Measurements from ENCODE around the gene PREP. TPM values are rescaled to one million over a fixed set of nuclear protein-coding genes. Genes with fewer than 3 reads are reported as not detected.

The PREP gene
- total RNA-seq, 1 donor: 17.7 TPM

- H3K4me3 ChIP-seq (ENCODE audit: insufficient read depth, low read length): no peak overlapping the region
- peaks cover 13% of the 10 kb centered on the region for H3K36me3 ChIP-seq (ENCODE audit: insufficient read depth, low read length)
- H3K79me2 ChIP-seq (ENCODE audit: insufficient read depth, low read length): peaks cover 48% of the 10 kb centered on the region
These were observed 4.9 kb downstream of the PREP start for GRCh38 chr6:105397987-105398386.

GRCh38 chr6:105391705-105392104, 11.2 kb downstream of the PREP start:
- Histone ChIP-seq H3K36me3 (ENCODE audit: insufficient read depth, low read length) (peaks cover 13% of the 10 kb centered on the region), H3K79me2 (ENCODE audit: insufficient read depth, low read length) (no peaks in the 10 kb centered on the region), H3K4me3 (ENCODE audit: insufficient read depth, low read length) (no peak overlapping the region), H3K4me1 (ENCODE audit: insufficient read depth, low read length) (no peaks in the 10 kb centered on the region), H3K27ac (ENCODE audit: low read depth, low read length) (no peak overlapping the region), H2AFZ (ENCODE audit: low read length) (no peak overlapping the region), H3K4me2 (ENCODE audit: insufficient read depth, low read length) (no peak overlapping the region), H3K27me3 (ENCODE audit: insufficient read depth, low read length) (no peaks in the 10 kb centered on the region), H4K20me1 (ENCODE audit: insufficient read depth, low read length) (no peaks in the 10 kb centered on the region), H3K9me3 (ENCODE audit: low read depth, low read length) (no peaks in the 10 kb centered on the region)
- no peak for DNase-seq (ENCODE audit: insufficient read length, low spot score, missing footprints)
- TF ChIP-seq CTCF (IDR thresholded peaks at IDR 0.05; ENCODE audit: extremely low read depth, low read depth, low read length): no peak

More at GRCh38 chr6:105397987-105398386, 4.9 kb downstream of the PREP start:
- TF ChIP-seq CTCF (IDR thresholded peaks at IDR 0.05; ENCODE audit: extremely low read depth, low read depth, low read length): no peak
- H3K4me2 ChIP-seq (ENCODE audit: insufficient read depth, low read length): no peak overlapping the region
- H3K4me1 ChIP-seq (ENCODE audit: insufficient read depth, low read length): no peaks in the 10 kb centered on the region
- no peaks in the 10 kb centered on the region for H3K9me3 ChIP-seq (ENCODE audit: low read depth, low read length)
- DNase-seq (ENCODE audit: insufficient read length, low spot score, missing footprints): no peak
- H3K27ac ChIP-seq (ENCODE audit: low read depth, low read length): no peak overlapping the region
- peaks cover 15% of the 10 kb centered on the region for H4K20me1 ChIP-seq (ENCODE audit: insufficient read depth, low read length)
- H3K27me3 ChIP-seq (ENCODE audit: insufficient read depth, low read length): no peaks in the 10 kb centered on the region
- H2AFZ ChIP-seq (ENCODE audit: low read length): no peak overlapping the region

DNA sequence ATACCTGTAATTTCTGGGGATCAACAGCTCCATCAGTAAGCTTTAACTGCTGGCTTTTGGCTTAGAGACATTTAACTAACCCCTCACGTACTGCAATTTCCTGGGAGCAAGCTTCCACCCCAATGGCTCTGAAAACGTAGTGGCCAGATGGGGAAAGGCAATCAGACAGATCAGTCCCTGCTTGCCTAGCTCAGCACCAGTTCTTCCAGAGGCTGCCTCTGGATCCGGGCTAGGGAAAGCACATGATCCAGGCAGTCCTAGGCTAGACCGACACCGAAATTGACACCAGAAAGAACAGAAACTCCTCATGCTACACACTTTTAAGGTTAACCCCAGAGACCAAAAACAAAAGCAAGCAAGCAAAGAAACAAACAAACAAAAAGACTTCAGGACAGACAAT, 13.3 kb downstream of the PREP start:
- Histone ChIP-seq H3K4me2 (ENCODE audit: insufficient read depth, low read length) (no peak overlapping the region), H3K79me2 (ENCODE audit: insufficient read depth, low read length) (peaks cover 3% of the 10 kb centered on the region), H3K27me3 (ENCODE audit: insufficient read depth, low read length) (no peaks in the 10 kb centered on the region), H3K9me3 (ENCODE audit: low read depth, low read length) (no peaks in the 10 kb centered on the region), H3K4me1 (ENCODE audit: insufficient read depth, low read length) (no peaks in the 10 kb centered on the region), H3K36me3 (ENCODE audit: insufficient read depth, low read length) (no peaks in the 10 kb centered on the region), H3K4me3 (ENCODE audit: insufficient read depth, low read length) (no peak overlapping the region), H2AFZ (ENCODE audit: low read length) (no peak overlapping the region), H3K27ac (ENCODE audit: low read depth, low read length) (no peak overlapping the region), H4K20me1 (ENCODE audit: insufficient read depth, low read length) (no peaks in the 10 kb centered on the region)
- no peak for TF ChIP-seq CTCF (IDR thresholded peaks at IDR 0.05; ENCODE audit: extremely low read depth, low read depth, low read length)
- DNase-seq (ENCODE audit: insufficient read length, low spot score, missing footprints): no peak

GRCh38 chr6:105388392-105388791, 14.5 kb downstream of the PREP start:
- H3K27me3 ChIP-seq (ENCODE audit: insufficient read depth, low read length): no peaks in the 10 kb centered on the region
- H3K4me3 ChIP-seq (ENCODE audit: insufficient read depth, low read length): no peak overlapping the region
- H3K4me2 ChIP-seq (ENCODE audit: insufficient read depth, low read length): no peak overlapping the region
- no peak for DNase-seq (ENCODE audit: insufficient read length, low spot score, missing footprints)
- H3K9me3 ChIP-seq (ENCODE audit: low read depth, low read length): no peaks in the 10 kb centered on the region
- no peak overlapping the region for H3K27ac ChIP-seq (ENCODE audit: low read depth, low read length)
- no peaks in the 10 kb centered on the region for H4K20me1 ChIP-seq (ENCODE audit: insufficient read depth, low read length)
- no peak overlapping the region for H2AFZ ChIP-seq (ENCODE audit: low read length)
- H3K4me1 ChIP-seq (ENCODE audit: insufficient read depth, low read length): no peaks in the 10 kb centered on the region
- H3K36me3 ChIP-seq (ENCODE audit: insufficient read depth, low read length): no peaks in the 10 kb centered on the region
- H3K79me2 ChIP-seq (ENCODE audit: insufficient read depth, low read length): peaks cover 11% of the 10 kb centered on the region
- TF ChIP-seq CTCF (IDR thresholded peaks at IDR 0.05; ENCODE audit: extremely low read depth, low read depth, low read length): no peak
